ENCODE results near the gene GANAB.
A peak's percentile ranks its signal among the peaks of the same experiment; 100 is the strongest.
"Not testable (repeated sequence)": the region's sequence is repeated elsewhere in the genome, so short reads cannot be mapped to it uniquely, and the experiment has no call there.

GANAB gene

DNA sequence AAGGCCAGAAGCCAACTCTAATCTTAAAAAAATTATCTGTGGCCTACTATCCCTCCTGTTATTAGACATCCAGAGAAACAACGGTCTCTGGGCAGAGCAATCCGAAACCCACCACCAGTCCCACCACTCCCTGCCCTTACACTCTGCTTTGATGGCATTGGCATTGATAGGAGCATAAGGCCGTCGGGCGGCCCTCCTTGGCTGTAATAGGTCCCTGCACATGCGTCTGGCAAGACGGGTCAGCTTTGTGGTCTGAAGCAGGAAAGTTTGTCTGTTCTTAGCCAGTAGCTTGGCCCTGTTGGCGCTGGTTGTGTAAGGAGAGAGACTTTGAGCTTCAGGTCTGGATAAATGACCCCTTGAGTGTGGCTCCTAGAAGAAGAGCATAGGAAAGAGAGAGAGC, 51.3 kb downstream of the GANAB start:
- H3K4me3 ChIP-seq (ENCODE audit: low read length), result no peak overlapping the region
- TF ChIP-seq, protein P1, sequence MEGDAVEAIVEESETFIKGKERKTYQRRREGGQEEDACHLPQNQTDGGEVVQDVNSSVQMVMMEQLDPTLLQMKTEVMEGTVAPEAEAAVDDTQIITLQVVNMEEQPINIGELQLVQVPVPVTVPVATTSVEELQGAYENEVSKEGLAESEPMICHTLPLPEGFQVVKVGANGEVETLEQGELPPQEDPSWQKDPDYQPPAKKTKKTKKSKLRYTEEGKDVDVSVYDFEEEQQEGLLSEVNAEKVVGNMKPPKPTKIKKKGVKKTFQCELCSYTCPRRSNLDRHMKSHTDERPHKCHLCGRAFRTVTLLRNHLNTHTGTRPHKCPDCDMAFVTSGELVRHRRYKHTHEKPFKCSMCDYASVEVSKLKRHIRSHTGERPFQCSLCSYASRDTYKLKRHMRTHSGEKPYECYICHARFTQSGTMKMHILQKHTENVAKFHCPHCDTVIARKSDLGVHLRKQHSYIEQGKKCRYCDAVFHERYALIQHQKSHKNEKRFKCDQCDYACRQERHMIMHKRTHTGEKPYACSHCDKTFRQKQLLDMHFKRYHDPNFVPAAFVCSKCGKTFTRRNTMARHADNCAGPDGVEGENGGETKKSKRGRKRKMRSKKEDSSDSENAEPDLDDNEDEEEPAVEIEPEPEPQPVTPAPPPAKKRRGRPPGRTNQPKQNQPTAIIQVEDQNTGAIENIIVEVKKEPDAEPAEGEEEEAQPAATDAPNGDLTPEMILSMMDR (conservative IDR thresholded peaks at IDR 0.05; ENCODE audit: low read length), result no peak
- no peak for DNase-seq (ENCODE audit: low read depth)

DNA sequence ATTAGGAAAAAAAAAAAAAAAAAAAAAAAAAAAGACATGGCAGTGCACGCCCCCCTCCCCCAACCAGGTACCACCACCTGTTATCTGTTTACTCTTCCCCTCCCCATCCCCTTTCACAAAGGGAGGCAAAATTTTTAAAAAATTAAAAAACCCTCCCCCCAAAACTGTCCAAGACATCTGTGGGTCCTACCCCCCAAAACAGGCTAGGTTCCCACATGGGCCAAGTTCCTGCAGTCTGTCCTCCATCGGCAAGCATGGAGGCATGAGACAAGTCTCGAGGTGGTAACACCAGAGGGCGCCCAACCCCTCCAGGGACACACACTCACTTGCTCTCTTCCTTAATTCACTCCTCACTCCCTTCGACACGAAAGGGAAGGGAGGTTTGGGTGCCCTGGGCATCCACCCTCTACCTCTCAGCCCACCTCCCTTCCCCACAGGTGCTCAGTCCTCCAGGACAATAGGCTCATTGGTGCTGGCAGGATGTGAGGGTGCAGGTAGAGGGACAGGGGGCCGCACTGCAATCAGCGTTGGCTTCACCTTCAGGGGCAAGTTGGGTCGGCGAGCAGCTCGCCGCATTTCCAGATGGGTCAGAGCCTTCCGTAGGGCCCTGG, 52.9 kb downstream of the GANAB start:
- TF ChIP-seq, protein P1 (conservative IDR thresholded peaks at IDR 0.05; ENCODE audit: low read length), result peak; percentile 69
- no peak overlapping the region for H3K4me3 ChIP-seq (ENCODE audit: low read length)
- peak; percentile 79 for DNase-seq (ENCODE audit: low read depth)

DNA sequence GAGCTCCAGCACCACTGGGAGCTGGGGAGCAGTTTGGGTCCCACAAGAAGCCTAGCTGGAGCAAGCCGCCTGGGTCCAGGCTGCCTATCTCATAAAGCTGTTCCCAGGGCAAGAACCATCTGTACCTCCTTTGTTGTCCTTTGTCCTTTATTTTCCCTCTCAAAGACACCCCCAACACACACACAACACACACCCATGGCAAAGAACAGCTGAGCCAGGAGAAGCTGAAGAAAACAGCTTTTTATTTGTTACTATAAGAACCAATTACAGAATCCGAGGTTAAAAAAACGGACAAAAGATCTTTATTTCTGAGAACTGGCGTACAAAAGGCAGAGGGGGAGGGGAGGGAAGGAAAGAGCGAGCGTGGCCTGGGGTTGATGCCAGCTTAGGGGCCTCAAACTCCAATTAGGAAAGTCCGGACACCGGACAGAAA, 53.4 kb downstream of the GANAB start:
- DNase-seq (ENCODE audit: low read depth), result no peak
- TF ChIP-seq, protein P1 (conservative IDR thresholded peaks at IDR 0.05; ENCODE audit: low read length), result no peak
- H3K4me3 ChIP-seq (ENCODE audit: low read length), result no peak overlapping the region

DNA sequence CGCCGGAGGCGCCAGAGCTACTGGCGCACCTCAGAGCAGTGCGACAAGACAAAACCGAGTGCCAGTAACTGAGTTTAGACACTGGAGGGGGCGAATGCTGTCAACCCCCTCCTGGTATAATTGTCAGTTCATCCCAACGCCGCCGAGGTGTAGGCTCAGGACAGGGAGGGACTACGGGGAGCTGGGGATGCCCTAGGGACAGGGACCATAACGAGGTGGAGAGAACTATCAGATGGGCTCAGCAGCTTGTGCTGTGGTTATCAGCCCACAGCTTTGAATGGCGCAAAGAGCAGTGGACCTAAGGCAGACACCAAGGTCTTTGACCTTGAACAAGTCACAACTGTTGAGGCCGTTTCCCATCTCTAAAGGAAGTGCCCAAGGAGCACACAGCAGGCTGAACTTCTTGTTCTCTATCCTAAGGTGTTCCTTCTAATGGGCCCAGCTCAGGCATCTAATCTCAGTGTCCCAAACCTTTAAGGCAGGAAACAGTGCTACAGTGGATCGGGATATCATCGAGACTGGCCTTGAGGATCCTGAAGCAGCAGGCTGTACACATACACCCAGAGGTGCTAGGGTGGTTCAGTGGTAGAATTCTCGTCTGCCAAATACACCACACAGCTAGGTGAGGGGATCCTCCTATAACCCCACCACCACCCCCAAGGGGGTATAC, 54.1 kb downstream of the GANAB start:
- TF ChIP-seq, protein P1 (conservative IDR thresholded peaks at IDR 0.05; ENCODE audit: low read length), result no peak
- DNase-seq (ENCODE audit: low read depth), result no peak
- peak overlapping the region; percentile 69 for H3K4me3 ChIP-seq (ENCODE audit: low read length)

DNA sequence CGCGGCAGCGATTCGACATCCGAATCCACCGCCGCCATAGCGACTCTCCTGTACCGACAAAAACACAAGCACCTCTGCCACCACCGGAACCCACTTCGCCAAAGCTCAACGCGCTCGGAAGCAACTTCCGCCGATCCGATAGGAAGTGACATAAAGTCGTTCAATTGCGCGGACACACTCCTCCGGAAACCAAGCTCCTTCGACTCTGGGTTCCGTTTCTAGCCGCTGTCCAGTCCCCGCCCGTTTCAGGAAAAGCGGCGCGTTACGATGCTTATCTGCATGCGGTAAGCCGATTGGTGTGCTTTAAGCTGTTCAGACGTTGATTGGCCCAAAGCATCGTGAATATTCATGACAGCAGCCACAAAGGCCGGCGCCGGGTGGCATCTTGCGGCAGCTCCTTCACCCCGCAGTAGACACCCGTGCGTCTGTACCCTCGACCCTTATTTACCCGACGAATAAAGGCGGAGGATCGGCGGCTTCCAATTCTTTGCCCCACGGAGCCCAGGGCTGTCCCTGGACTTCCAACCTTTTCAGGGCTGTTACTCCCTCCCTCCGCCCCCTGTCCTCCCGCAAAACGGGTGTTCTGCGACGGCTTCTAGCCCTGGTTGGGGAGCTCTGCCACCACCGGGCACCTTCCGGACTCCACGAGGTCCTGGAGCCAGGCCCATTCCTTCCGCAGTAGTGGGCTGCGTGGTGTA, 54.8 kb downstream of the GANAB start, which contains the start of gene TUT1:
Gene TUT1 (minus strand): TSS at position 76 of the 698 bp plus-strand sequence. CDS start 38 bp downstream, at position 38.
- DNase-seq (ENCODE audit: low read depth), result peak; percentile 99
- H3K4me3 ChIP-seq (ENCODE audit: low read length), result peak within 1 kb of the TSS; percentile 93
- TF ChIP-seq, protein P1 (conservative IDR thresholded peaks at IDR 0.05; ENCODE audit: low read length), result 0 out of 2 replicates have a peak, but pooled peaks have one; percentile 5

DNA sequence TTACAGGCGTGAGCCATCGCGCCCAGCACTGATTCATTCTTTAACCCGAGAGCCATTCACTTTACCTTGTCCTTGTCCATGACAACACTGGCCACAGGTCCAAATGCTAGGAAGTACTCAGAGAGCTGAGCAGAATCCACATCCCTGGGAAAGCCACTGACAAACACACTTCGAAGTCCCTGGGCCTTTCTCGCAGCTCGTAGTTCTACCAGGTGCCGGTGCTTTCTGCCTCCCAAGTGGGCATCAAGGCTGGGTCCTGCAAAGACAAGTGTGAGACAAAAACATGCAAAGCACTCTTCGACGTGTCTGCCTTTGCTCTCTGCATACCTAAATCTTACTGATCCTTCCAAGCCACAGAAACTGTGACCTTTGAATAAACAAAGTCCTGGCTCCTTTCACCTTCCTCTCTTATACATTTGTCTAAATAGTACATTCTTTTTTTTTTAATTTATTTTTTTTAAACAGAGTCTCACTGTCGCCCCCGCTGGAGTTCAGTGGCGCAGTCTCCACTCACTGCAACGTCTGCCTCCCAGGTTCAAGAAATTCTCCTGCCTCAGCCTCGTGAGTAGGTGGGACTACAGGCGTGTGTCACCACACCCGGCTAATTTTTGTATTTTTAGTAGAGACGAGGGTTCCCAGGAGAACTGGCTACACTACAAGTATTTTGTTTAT, 57.3 kb downstream of the GANAB start:
- no peak for DNase-seq (ENCODE audit: low read depth)
- no peak overlapping the region for H3K4me3 ChIP-seq (ENCODE audit: low read length)
- TF ChIP-seq, protein P1 (conservative IDR thresholded peaks at IDR 0.05; ENCODE audit: low read length), result no peak; the same call in 1 of the 2 replicates

DNA sequence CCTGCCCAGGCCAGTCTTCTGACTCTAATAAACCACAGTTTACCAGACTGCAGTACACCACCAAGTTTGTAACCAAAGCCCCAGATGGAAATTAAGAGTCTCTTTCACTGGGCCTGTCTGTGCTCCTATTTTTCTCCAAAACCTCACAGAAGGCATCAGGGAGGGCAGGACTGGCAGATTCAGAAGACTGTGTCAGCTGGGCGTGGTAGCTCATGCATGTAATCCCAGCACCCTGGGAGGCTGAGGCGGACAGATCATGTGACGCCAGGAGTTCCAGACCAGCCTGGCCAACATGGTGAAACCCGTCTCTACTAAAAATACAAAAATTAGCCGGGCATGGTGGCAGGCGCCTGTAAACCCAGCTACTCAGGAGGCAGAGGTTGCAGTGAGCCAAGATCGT, 61.1 kb downstream of the GANAB start:
- H3K4me3 ChIP-seq (ENCODE audit: low read length); DNase-seq (ENCODE audit: low read depth): not testable (repeated sequence)

DNA sequence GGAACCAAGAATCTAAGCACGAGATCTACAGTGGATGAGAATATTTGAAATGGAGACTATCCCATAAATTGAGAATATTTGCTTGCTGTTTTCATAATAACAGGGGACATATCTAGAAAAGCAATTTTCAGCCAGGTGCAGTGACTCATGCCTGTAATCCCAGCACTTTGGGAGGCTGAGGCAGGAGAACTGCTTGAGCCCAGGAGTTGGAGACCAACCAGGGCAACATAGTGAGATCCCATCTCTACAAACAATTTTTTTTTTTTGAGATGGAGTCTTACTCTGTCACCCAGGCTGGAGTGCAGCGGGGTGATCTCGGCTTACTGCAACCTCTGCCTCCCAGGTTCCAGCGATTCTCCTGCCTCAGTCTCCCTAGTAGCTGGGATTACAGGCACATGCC, 64.7 kb downstream of the GANAB start:
- not testable (repeated sequence) for H3K4me3 ChIP-seq (ENCODE audit: low read length); DNase-seq (ENCODE audit: low read depth)

Measured in AG10803 (cell line).